Endothelial cell of umbilical vein (primary cell): ENCODE measurements around the gene TCEANC. TPM values are rescaled to one million over a fixed set of nuclear protein-coding genes. Genes with fewer than 3 reads are reported as not detected.

Source experiments
- BruUV-seq: library from RNA; stranded (reverse); fragments of 400-500 nt; replicated peaks from 2 replicates; lab custom pipeline; 2021; lab: Mats Ljungman, UMichigan
- CTCF ChIA-PET: fragments of 300-600, 350-600 bp; sonication (Branson Sonifier 250); formaldehyde crosslinking; loops from one replicate; lab custom pipeline; 2021; ENCODE audit warnings: antibody characterized with exemption, inconsistent platforms; lab: Charles Lee
- POLR2A ChIA-PET: fragments of 300-600, 350-600 bp; sonication (Branson Sonifier 250); formaldehyde crosslinking; loops from one replicate; lab custom pipeline; 2021; ENCODE audit warnings: antibody characterized with exemption, inconsistent platforms; lab: Charles Lee
- DNase-seq: peaks from one replicate; pipeline ENCODE4 v3.0.0-alpha.2; 2011; ENCODE audit warnings: low read depth, low spot score
- FAIRE-seq: peaks from 2 replicates; lab custom pipeline; 2011; peaks lifted over from hg19 to GRCh38; lab: Jason Lieb, UNC
- H2AFZ ChIP-seq: 2 replicates; pipeline ENCODE4 v1.6.0; 2012; ENCODE audit warnings: low read depth, low read length, control low read depth, inconsistent platforms
- H3K27ac ChIP-seq: 2 replicates; pipeline ENCODE4 v1.5.1; 2011; ENCODE audit warnings: low read depth, mild to moderate bottlenecking, control low read depth, low read length, moderate library complexity; ENCODE audit not compliant: insufficient read depth
- H3K27me3 ChIP-seq, 2 experiments: 2 replicates each; pipeline versions ENCODE4 v1.6.0 to v1.6.1; 2011; ENCODE audit warnings: low read length in 2 of 2, mixed read lengths in 1 of 2; ENCODE audit not compliant: control insufficient read depth in 2 of 2, insufficient read depth in 2 of 2
- H3K36me3 ChIP-seq, 2 experiments: 2 replicates in 1 of 2; 3 replicates in 1 of 2; pipeline ENCODE4 v1.5.1; 2011; ENCODE audit warnings: low read length in 2 of 2, mild to moderate bottlenecking in 1 of 2, moderate library complexity in 1 of 2; ENCODE audit not compliant: control insufficient read depth in 2 of 2, insufficient read depth in 2 of 2; ENCODE audit errors: extremely low read depth in 1 of 2
- H3K4me1 ChIP-seq: 3 replicates; pipeline ENCODE4 v1.5.1; 2011; ENCODE audit warnings: mild to moderate bottlenecking, low read length; ENCODE audit not compliant: control insufficient read depth, insufficient read depth; ENCODE audit errors: extremely low read depth
- H3K4me2 ChIP-seq: 2 replicates; pipeline ENCODE4 v1.6.1; 2011; ENCODE audit warnings: low read length, control low read depth, mixed read lengths; ENCODE audit not compliant: insufficient read depth
- H3K4me3 ChIP-seq, 3 experiments: fragments of 200-600 bp in 1 of 3; sonication (generic), shearing (Covaris generic) in 1 of 3; replicated peaks in 1 of 3; 2 replicates each; pipeline ENCODE4 v1.5.1; 2011 to 2016; ENCODE audit warnings: control low read depth in 3 of 3, low read length in 3 of 3, mild to moderate bottlenecking in 2 of 3, inconsistent platforms in 1 of 3, low read depth in 1 of 3, moderate library complexity in 1 of 3; ENCODE audit not compliant: insufficient read depth in 1 of 3
- H3K79me2 ChIP-seq: 2 replicates; pipeline ENCODE4 v1.6.0; 2012; ENCODE audit warnings: low read length, inconsistent platforms; ENCODE audit not compliant: control insufficient read depth, insufficient read depth
- H3K9ac ChIP-seq: replicated peaks from 2 replicates; pipeline ENCODE3; 2011; ENCODE audit warnings: low read length, control low read depth; ENCODE audit not compliant: insufficient read depth; ENCODE audit errors: extremely low read depth
- H3K9me1 ChIP-seq: replicated peaks from 3 replicates; pipeline ENCODE4 v1.6.0; 2011; ENCODE audit warnings: mild to moderate bottlenecking, low read length; ENCODE audit not compliant: control insufficient read depth, insufficient read depth; ENCODE audit errors: extremely low read depth
- H3K9me3 ChIP-seq: replicated peaks from 2 replicates; pipeline ENCODE4 v1.5.1; 2012; ENCODE audit warnings: low read length, inconsistent platforms; ENCODE audit not compliant: control insufficient read depth, insufficient read depth
- H4K20me1 ChIP-seq: replicated peaks from 2 replicates; pipeline ENCODE3; 2011; ENCODE audit warnings: mild to moderate bottlenecking, low read length; ENCODE audit not compliant: control insufficient read depth, insufficient read depth; ENCODE audit errors: extremely low read depth
- EZH2 ChIP-seq: IDR thresholded peaks from 2 replicates; pipeline ENCODE4 v1.6.1; 2012; ENCODE audit warnings: borderline replicate concordance, low read depth, mild to moderate bottlenecking, moderate library complexity, low read length, inconsistent platforms; ENCODE audit not compliant: severe bottlenecking
- FOS ChIP-seq: IDR thresholded peaks from 2 replicates; pipeline ENCODE4 v1.6.1; 2011; ENCODE audit warnings: mild to moderate bottlenecking, low read length, moderate library complexity, borderline replicate concordance; ENCODE audit not compliant: insufficient read depth
- GATA2 ChIP-seq: IDR thresholded peaks from 2 replicates; pipeline ENCODE4 v1.7.0; 2011; ENCODE audit warnings: low read depth, mild to moderate bottlenecking, moderate library complexity, mixed read lengths, low read length; ENCODE audit not compliant: insufficient read length, insufficient read depth
- JUN ChIP-seq: IDR thresholded peaks from 2 replicates; pipeline ENCODE4 v1.6.1; 2011; ENCODE audit warnings: borderline replicate concordance, low read depth; ENCODE audit not compliant: insufficient read length, insufficient read depth
- MYC ChIP-seq: IDR thresholded peaks from one replicate; pipeline ENCODE4 v1.6.1; 2011; ENCODE audit warnings: mild to moderate bottlenecking, low read depth, low read length
- POLR2A ChIP-seq: IDR thresholded peaks from 2 replicates; pipeline ENCODE4 v1.6.1; 2012; ENCODE audit warnings: low read depth, mild to moderate bottlenecking, control low read depth, low read length
- POLR2AphosphoS5 ChIP-seq: IDR thresholded peaks from 2 replicates; pipeline ENCODE4 v1.6.1; 2012; ENCODE audit warnings: low read depth, mild to moderate bottlenecking, control low read depth, low read length, moderate library complexity; ENCODE audit not compliant: insufficient read depth
- dilution Hi-C: fragments of 300-500 bp; cut with MboI; formaldehyde crosslinking; loops from one replicate; pipeline ENCODE4 v1.15.0; 2019; ENCODE audit warnings: low sequenced_read_pairs; ENCODE audit not compliant: extremely low pct_ligation_motif_present
- intact Hi-C: fragments of 100-400 bp; cut with micrococcal nuclease; formaldehyde crosslinking; loops from one replicate; pipeline ENCODE4 v1.10.0; 2022
- polyA plus RNA-seq, 4 experiments: library from polyadenylated mRNA; depleted of rRNA in 3 of 4; stranded (reverse) in 3 of 4; unstranded in 1 of 4; fragments of >200 nt; gene quantifications; 2 replicates each; pipeline versions ENCODE4 v1.2.1 to v1.2.3, GENCODE V29; 2011 to 2012; ENCODE audit warnings: missing spikeins in 1 of 4
- total RNA-seq: library from RNA; stranded (reverse); gene quantifications from 2 replicates; pipeline ENCODE4 v1.2.3, GENCODE V29; 2021
- TF ChIP-seq, protein P1 (sequence below), 2 donors: IDR thresholded peaks; 1 replicate in 1 of 2; 2 replicates in 1 of 2; pipeline ENCODE4 v1.5.1; 2011; ENCODE audit warnings: low read length in 2 of 2, mild to moderate bottlenecking in 2 of 2, moderate library complexity in 2 of 2, control low read depth in 1 of 2, inconsistent platforms in 1 of 2, low read depth in 1 of 2; ENCODE audit not compliant: insufficient read depth in 1 of 2; ENCODE audit errors: extremely low read depth in 1 of 2
- TF ChIP-seq, protein P2 (sequence below): IDR thresholded peaks from 2 replicates; pipeline ENCODE4 v1.6.1; 2011; ENCODE audit not compliant: insufficient read depth, insufficient read length

Gene TCEANC
- total and polyA plus RNA-seq, 2 donors (not counting 3 experiments of a cell fraction or from before 2014, with no cell fraction given): 0.32 to 0.75 TPM

DNA sequence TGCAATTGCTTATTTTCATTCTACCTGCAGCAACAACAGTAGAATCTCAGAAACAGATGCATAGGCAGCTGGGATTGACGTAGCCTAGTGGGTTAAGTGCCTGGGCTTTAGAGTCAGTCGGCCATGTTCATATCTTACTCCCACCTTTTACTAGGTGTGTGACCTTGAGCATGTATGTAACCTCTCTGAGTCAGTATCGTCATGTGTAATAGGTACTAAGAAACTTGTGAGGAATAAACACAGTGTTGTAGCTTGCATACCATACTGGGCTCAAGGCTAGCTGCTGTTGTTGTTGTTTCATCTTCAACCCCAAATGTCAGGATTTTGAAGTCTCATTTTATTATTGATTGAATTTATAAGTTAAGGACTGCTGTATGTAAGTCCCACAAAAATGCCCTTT lies 50.2 kb downstream of the TCEANC start:
- Histone ChIP-seq H2AFZ (no peak overlapping the region), H3K79me2 (peaks cover 37% of the 10 kb centered on the region), H3K27me3 (no peaks in the 10 kb centered on the region), H3K9me1 (no peaks in the 10 kb centered on the region), H3K4me1 (peaks cover 14% of the 10 kb centered on the region), H3K9me3 (no peaks in the 10 kb centered on the region), H3K4me2 (no peak overlapping the region), H3K4me3 (no peak overlapping the region), H4K20me1 (no peaks in the 10 kb centered on the region), H3K9ac (no peak overlapping the region), H3K27ac (no peak overlapping the region), H3K36me3 (no peaks in the 10 kb centered on the region)
- intact Hi-C loops: no loop called here
- dilution Hi-C loops: no loop called here
- FAIRE-seq (no peak), DNase-seq (no peak)
- no peak for TF ChIP-seq POLR2A
- no peak for TF ChIP-seq POLR2AphosphoS5
- TF ChIP-seq EZH2: no peak
- TF ChIP-seq, protein P1, sequence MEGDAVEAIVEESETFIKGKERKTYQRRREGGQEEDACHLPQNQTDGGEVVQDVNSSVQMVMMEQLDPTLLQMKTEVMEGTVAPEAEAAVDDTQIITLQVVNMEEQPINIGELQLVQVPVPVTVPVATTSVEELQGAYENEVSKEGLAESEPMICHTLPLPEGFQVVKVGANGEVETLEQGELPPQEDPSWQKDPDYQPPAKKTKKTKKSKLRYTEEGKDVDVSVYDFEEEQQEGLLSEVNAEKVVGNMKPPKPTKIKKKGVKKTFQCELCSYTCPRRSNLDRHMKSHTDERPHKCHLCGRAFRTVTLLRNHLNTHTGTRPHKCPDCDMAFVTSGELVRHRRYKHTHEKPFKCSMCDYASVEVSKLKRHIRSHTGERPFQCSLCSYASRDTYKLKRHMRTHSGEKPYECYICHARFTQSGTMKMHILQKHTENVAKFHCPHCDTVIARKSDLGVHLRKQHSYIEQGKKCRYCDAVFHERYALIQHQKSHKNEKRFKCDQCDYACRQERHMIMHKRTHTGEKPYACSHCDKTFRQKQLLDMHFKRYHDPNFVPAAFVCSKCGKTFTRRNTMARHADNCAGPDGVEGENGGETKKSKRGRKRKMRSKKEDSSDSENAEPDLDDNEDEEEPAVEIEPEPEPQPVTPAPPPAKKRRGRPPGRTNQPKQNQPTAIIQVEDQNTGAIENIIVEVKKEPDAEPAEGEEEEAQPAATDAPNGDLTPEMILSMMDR (IDR thresholded peaks at IDR 0.05; ENCODE audit: extremely low read depth in 1 of 2, insufficient read depth in 1 of 2, low read depth in 1 of 2, low read length in 2 of 2): no peak
- TF ChIP-seq, protein P2, sequence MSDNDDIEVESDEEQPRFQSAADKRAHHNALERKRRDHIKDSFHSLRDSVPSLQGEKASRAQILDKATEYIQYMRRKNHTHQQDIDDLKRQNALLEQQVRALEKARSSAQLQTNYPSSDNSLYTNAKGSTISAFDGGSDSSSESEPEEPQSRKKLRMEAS: no peak
- no peak for TF ChIP-seq GATA2
- no peak for TF ChIP-seq FOS
- no peak for TF ChIP-seq JUN
- TF ChIP-seq MYC: no peak
- BruUV-seq: no TSS peak
- ChIA-PET POLR2A (no interaction called here), CTCF (no interaction called here)
